CD4-positive, CD25-positive, alpha-beta regulatory T cell (primary cell): Measurements from ENCODE around the gene DISC1. TPM values are rescaled to one million over a fixed set of nuclear protein-coding genes. Genes with fewer than 3 reads are reported as not detected.

ENCODE experiments used
- ATAC-seq, 2 donors: fragments of 150-1000 bp; cut with Tn5 transposase; one replicate each; pipeline ENCODE4 v1.10.0; 2021; ENCODE audit warnings: low read depth in 2 of 2, moderate number of reproducible peaks in 2 of 2, moderate library complexity in 1 of 2
- DNase-seq, 3 donors: peaks; one replicate each; pipeline versions ENCODE4 v3.0.0 to v3.0.0-alpha.2; 2012 to 2022; ENCODE audit warnings: mixed read lengths in 1 of 3
- H3K27ac ChIP-seq: one replicate; pipeline ENCODE4 v1.7.0; 2013; ENCODE audit warnings: mild to moderate bottlenecking, low read length; ENCODE audit not compliant: insufficient read depth, poor library complexity, severe bottlenecking
- H3K27me3 ChIP-seq: one replicate; pipeline ENCODE4 v1.7.0; 2013; ENCODE audit warnings: low read length; ENCODE audit not compliant: control insufficient read depth, insufficient read depth
- H3K36me3 ChIP-seq: one replicate; pipeline ENCODE4 v1.7.0; 2013; ENCODE audit warnings: mild to moderate bottlenecking, low read length, moderate library complexity; ENCODE audit not compliant: control insufficient read depth, insufficient read depth
- H3K4me1 ChIP-seq: 2 replicates; pipeline ENCODE4 v1.7.0; 2013; ENCODE audit warnings: mild to moderate bottlenecking, low read length; ENCODE audit not compliant: insufficient read depth, control insufficient read depth, poor library complexity, severe bottlenecking
- H3K4me3 ChIP-seq: one replicate; pipeline ENCODE4 v1.7.0; 2013; ENCODE audit warnings: low read depth, mild to moderate bottlenecking, low read length, moderate library complexity
- H3K9me3 ChIP-seq, 2 experiments: 1 replicate in 1 of 2; 2 replicates in 1 of 2; pipeline ENCODE4 v1.7.0; 2013; ENCODE audit warnings: low read length in 2 of 2, mild to moderate bottlenecking in 1 of 2, moderate library complexity in 1 of 2; ENCODE audit not compliant: control insufficient read depth in 2 of 2
- H3K27ac Mint-ChIP-seq, 3 donors: one replicate each; pipeline ENCODE4 v1.8.0; 2020 to 2022; ENCODE audit warnings: mild to moderate bottlenecking in 3 of 3, mixed read lengths in 3 of 3, moderate library complexity in 2 of 3
- H3K27me3 Mint-ChIP-seq: one replicate; pipeline ENCODE4 v1.8.0; 2022; ENCODE audit warnings: mild to moderate bottlenecking, mixed read lengths
- H3K36me3 Mint-ChIP-seq: one replicate; pipeline ENCODE4 v1.8.0; 2020; ENCODE audit warnings: mixed read lengths
- H3K4me1 Mint-ChIP-seq, 4 donors: one replicate each; pipeline ENCODE4 v1.8.0; 2020 to 2022; ENCODE audit warnings: mixed read lengths in 4 of 4, mild to moderate bottlenecking in 1 of 4
- H3K4me3 Mint-ChIP-seq, 4 donors: one replicate each; pipeline ENCODE4 v1.8.0; 2020 to 2022; ENCODE audit warnings: mild to moderate bottlenecking in 4 of 4, mixed read lengths in 4 of 4, moderate library complexity in 3 of 4
- H3K9me3 Mint-ChIP-seq, 7 donors: one replicate each; pipeline ENCODE4 v1.8.0; 2020 to 2022; ENCODE audit warnings: mixed read lengths in 7 of 7, mild to moderate bottlenecking in 3 of 7, moderate library complexity in 2 of 7
- polyA plus RNA-seq, 4 donors: library from polyadenylated mRNA; unstranded; fragments of 300-500 nt; fragmentation: Illumina TruSeq; gene quantifications; one replicate each; pipeline ENCODE4 v1.2.3, GENCODE V29; 2021
- total RNA-seq: library from RNA; stranded (reverse); gene quantifications from one replicate; pipeline ENCODE4 v1.2.3, GENCODE V29; 2022

Gene DISC1
- total and polyA plus RNA-seq, 5 donors from 2014 or later, result 0.78 to 25.5 (median 2.5) TPM

DNA sequence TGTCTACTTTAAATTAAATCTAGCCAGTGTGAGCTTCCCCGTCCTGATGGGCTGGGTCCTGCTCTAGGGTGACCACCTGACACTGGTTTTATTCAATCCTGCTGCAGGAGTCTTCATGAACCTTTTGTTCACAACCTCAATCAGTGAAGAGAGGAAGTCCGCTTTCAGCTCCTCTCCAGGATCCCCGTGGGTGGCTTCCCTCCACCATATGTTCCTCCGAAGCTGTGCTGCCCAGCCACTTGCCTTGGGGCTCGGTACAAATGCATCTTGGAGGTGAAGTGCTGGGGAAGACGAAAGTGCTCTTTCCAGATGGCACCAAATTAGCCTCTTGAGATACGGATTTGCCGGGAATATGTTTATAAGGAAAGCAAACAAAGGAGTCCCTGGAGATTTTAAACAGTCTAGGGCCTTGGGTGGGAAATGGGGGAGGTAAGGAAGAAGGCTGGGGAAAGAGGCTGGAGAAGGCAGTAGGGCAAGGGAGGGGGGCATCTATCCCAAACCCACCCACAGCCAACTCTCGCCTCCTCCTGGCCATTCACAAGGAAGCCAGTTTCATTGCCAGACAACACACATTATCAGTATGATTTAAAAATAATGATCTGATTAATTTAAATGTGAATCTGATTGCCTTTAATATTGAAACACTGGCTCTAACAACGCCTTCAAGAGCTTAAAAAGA lies 430.8 kb downstream of the DISC1 start:
- H3K4me3 ChIP-seq, result no peak overlapping the region
- H3K4me1 Mint-ChIP-seq, result no peaks in the 10 kb centered on the region
- ATAC-seq (no peak), DNase-seq (no peak)
- no peaks in the 10 kb centered on the region for H3K9me3 ChIP-seq
- H3K9me3 Mint-ChIP-seq, result peaks cover 0 to 1% (median 0%) of the 10 kb centered on the region in 7 donors
- no peak overlapping the region for H3K4me3 Mint-ChIP-seq
- H3K27me3 Mint-ChIP-seq, result peaks cover 9% of the 10 kb centered on the region
- no peaks in the 10 kb centered on the region for H3K36me3 Mint-ChIP-seq
- no peaks in the 10 kb centered on the region for H3K27me3 ChIP-seq
- H3K27ac ChIP-seq, result no peak overlapping the region
- H3K36me3 ChIP-seq, result no peaks in the 10 kb centered on the region
- no peaks in the 10 kb centered on the region for H3K4me1 ChIP-seq
- no peak overlapping the region for H3K27ac Mint-ChIP-seq

DNA sequence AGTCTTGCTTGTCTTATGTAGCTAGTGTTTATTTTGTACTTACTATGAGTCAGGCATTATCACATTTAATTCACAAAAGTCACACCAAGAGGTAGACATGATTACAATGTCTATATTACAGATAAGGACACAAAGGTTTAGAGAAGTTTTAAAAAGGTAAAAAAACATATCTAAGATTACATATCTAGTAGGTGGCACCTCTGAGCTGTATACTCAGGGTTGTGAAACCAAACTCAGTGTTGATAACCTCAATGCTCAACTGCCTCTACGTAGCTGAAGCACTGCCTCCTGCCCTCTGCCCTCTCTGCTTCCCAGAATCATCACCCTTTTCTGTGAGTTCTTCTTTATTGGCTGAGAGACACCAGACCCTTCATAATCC lies 431.3 kb downstream of the DISC1 start:
- Histone ChIP-seq H3K27ac (no peak overlapping the region), H3K4me1 (no peaks in the 10 kb centered on the region), H3K27me3 (no peaks in the 10 kb centered on the region), H3K36me3 (no peaks in the 10 kb centered on the region), H3K9me3 (no peaks in the 10 kb centered on the region), H3K4me3 (no peak overlapping the region)
- no peak for ATAC-seq
- DNase-seq, result no peak
- H3K4me3 Mint-ChIP-seq, result no peak overlapping the region
- no peak overlapping the region for H3K27ac Mint-ChIP-seq
- H3K4me1 Mint-ChIP-seq, result no peaks in the 10 kb centered on the region
- no peaks in the 10 kb centered on the region for H3K9me3 Mint-ChIP-seq
- H3K36me3 Mint-ChIP-seq, result no peaks in the 10 kb centered on the region
- peaks cover 9% of the 10 kb centered on the region for H3K27me3 Mint-ChIP-seq

DNA sequence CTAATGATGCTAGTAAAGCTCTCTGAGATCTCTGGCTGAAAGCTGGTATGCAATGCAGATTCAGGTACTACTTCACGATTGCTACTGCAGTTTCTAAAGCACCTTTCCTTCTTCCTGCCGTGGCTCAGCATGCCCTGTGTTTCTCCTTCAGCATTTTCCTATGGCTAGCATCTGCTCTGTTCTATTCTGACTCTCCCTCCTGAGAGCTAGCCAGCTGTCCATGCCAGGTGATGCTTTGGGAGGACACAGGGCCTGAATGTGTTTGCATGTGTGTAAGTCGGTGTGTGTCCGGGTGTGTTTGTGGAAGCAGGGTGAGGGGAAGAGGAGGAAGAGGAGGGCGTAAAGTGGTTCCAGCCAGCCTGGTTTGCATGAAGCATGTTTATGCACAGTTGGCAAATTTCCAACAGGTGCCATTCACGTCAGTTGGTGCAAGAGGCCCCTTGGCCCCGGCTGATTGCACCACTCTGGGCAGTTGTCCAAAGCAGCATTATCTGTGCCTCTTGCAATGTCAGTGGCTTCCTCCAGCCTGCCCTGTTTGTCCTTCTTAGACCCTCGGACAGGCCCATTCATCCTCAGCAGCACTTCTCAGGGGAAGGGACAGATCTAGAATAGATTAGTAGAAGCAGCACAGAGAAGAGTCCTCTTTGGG lies 433.3 kb downstream of the DISC1 start:
- Histone ChIP-seq H3K4me3 (no peak overlapping the region), H3K27me3 (no peaks in the 10 kb centered on the region), H3K36me3 (no peaks in the 10 kb centered on the region), H3K9me3 (no peaks in the 10 kb centered on the region), H3K4me1 (no peaks in the 10 kb centered on the region), H3K27ac (no peak overlapping the region)
- DNase-seq, result no peak
- Mint-ChIP-seq H3K36me3 (no peaks in the 10 kb centered on the region), H3K4me3 (no peak overlapping the region), H3K27me3 (peaks cover 9% of the 10 kb centered on the region), H3K4me1 (no peaks in the 10 kb centered on the region), H3K27ac (peak overlapping the region in 1 of 3 donors; percentile 48), H3K9me3 (no peaks in the 10 kb centered on the region)
- ATAC-seq, result no peak

DNA sequence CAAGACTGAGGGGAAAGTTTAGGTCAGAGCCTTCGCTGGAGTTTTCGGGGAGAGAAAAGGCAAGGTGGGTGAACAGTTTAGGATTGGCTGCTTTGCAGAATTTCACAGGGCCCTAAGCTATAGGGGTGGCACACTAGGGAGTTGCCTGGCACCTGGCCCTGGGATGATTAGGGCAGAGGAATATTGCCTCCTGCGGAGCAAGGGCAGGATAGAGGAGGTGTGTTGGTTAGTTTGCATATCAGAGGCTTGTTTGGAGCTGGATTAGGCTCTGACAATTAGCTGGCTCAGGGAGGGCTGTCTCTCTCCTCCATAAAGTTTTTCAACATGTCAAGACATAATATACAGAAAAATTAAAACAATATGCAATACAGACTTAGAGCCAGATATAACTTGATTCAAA lies 436.4 kb downstream of the DISC1 start:
- Histone ChIP-seq H3K27me3 (no peaks in the 10 kb centered on the region), H3K27ac (no peak overlapping the region), H3K9me3 (no peaks in the 10 kb centered on the region), H3K36me3 (no peaks in the 10 kb centered on the region), H3K4me3 (no peak overlapping the region), H3K4me1 (no peaks in the 10 kb centered on the region)
- H3K4me3 Mint-ChIP-seq, result no peak overlapping the region
- peaks cover 9% of the 10 kb centered on the region for H3K27me3 Mint-ChIP-seq
- ATAC-seq (no peak), DNase-seq (no peak)
- no peaks in the 10 kb centered on the region for H3K36me3 Mint-ChIP-seq
- no peaks in the 10 kb centered on the region for H3K4me1 Mint-ChIP-seq
- H3K27ac Mint-ChIP-seq, result no peak overlapping the region
- H3K9me3 Mint-ChIP-seq, result no peaks in the 10 kb centered on the region

DNA sequence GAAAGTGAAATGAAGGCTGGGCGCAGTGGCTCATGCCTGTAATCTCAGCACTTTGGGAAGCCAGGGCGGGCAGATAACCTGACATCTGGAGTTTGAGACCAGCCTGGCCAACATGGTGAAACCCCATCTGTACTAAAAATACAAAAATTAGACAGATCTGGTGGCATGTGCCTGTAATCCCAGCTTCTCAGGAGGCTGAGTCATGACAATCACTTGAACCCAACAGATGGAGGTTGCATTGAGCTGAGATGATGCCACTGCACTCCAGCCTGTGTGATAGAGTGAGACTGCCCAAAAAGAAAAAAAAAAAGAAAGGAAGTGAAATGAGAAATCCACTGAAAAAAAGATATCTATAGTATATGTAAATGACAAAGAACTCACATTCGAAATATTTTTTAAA lies 439.9 kb downstream of the DISC1 start:
- Mint-ChIP-seq H3K4me1 (no peaks in the 10 kb centered on the region), H3K9me3 (peaks cover 0 to 2% (median 0%) of the 10 kb centered on the region in 7 donors), H3K4me3 (no peak overlapping the region), H3K27me3 (peaks cover 8% of the 10 kb centered on the region), H3K27ac (no peak overlapping the region), H3K36me3 (no peaks in the 10 kb centered on the region)
- no peak overlapping the region for H3K27ac ChIP-seq
- H3K36me3 ChIP-seq, result no peaks in the 10 kb centered on the region
- H3K4me3 ChIP-seq, result no peak overlapping the region
- DNase-seq (no peak), ATAC-seq (no peak)
- H3K4me1 ChIP-seq, result no peaks in the 10 kb centered on the region
- no peaks in the 10 kb centered on the region for H3K27me3 ChIP-seq
- no peaks in the 10 kb centered on the region for H3K9me3 ChIP-seq

DNA sequence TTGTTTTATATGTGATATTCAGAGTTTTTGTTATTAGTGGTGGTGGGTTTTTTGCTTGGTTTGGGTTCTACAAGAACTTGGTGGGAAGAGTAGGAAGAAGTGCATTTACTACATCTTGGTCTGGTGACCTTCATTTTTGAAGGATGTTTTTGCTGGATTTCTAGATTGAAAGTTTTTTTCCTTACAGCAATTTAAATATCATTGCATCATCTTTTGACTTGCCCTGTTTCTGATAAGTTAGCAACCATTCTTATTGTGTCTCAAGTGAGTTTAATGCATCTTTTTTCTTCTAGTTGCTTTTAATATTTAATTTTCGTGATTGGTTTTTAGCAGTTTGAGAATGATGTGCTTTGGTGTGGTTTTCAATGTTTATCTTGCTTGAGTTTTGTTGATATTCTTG lies 447.7 kb downstream of the DISC1 start:
- no peak for ATAC-seq
- H3K9me3 ChIP-seq, result no peaks in the 10 kb centered on the region
- H3K27ac ChIP-seq, result no peak overlapping the region
- Mint-ChIP-seq H3K4me3 (no peak overlapping the region), H3K4me1 (no peaks in the 10 kb centered on the region), H3K36me3 (peaks cover 5% of the 10 kb centered on the region), H3K27ac (no peak overlapping the region), H3K27me3 (no peaks in the 10 kb centered on the region), H3K9me3 (peaks cover 0 to 5% (median 3%) of the 10 kb centered on the region in 7 donors)
- no peaks in the 10 kb centered on the region for H3K4me1 ChIP-seq
- no peak for DNase-seq
- H3K36me3 ChIP-seq, result no peaks in the 10 kb centered on the region
- H3K4me3 ChIP-seq, result no peak overlapping the region
- H3K27me3 ChIP-seq, result no peaks in the 10 kb centered on the region

DNA sequence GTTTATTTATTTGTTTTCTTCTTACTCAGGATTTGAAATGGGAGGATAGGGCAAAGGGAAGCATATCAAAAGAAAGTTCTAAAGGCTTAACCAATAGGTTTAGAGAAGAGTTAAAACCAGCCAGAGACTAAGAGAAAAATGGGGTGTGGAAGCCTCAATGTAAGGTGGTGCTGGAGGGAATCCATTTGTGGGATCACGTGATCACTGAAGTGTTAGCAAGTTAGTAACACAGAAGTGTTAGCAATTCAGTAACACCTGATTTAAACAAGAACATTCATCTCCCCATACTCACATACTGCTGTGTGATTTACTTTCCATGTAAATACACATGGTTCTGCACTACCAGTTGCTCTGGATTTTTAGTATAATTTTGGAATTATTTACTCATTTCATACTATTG lies 451.2 kb downstream of the DISC1 start:
- peaks cover 2% of the 10 kb centered on the region for H3K36me3 Mint-ChIP-seq
- ATAC-seq (no peak), DNase-seq (no peak)
- Histone ChIP-seq H3K36me3 (no peaks in the 10 kb centered on the region), H3K27me3 (no peaks in the 10 kb centered on the region), H3K27ac (no peak overlapping the region), H3K4me1 (no peaks in the 10 kb centered on the region), H3K9me3 (no peaks in the 10 kb centered on the region), H3K4me3 (no peak overlapping the region)
- H3K4me3 Mint-ChIP-seq, result no peak overlapping the region
- H3K4me1 Mint-ChIP-seq, result no peaks in the 10 kb centered on the region
- H3K9me3 Mint-ChIP-seq, result peaks cover 0 to 25% (median 4%) of the 10 kb centered on the region in 7 donors
- no peak overlapping the region for H3K27ac Mint-ChIP-seq
- peaks cover 4% of the 10 kb centered on the region for H3K27me3 Mint-ChIP-seq
